ENCODE measurements around the gene VWA3B. TPM values are rescaled to one million over a fixed set of nuclear protein-coding genes. Genes with fewer than 3 reads are reported as not detected.
"Not testable (repeated sequence)": the region's sequence is repeated elsewhere in the genome, so short reads cannot be mapped to it uniquely, and the experiment has no call there.

Gene VWA3B, protein sequence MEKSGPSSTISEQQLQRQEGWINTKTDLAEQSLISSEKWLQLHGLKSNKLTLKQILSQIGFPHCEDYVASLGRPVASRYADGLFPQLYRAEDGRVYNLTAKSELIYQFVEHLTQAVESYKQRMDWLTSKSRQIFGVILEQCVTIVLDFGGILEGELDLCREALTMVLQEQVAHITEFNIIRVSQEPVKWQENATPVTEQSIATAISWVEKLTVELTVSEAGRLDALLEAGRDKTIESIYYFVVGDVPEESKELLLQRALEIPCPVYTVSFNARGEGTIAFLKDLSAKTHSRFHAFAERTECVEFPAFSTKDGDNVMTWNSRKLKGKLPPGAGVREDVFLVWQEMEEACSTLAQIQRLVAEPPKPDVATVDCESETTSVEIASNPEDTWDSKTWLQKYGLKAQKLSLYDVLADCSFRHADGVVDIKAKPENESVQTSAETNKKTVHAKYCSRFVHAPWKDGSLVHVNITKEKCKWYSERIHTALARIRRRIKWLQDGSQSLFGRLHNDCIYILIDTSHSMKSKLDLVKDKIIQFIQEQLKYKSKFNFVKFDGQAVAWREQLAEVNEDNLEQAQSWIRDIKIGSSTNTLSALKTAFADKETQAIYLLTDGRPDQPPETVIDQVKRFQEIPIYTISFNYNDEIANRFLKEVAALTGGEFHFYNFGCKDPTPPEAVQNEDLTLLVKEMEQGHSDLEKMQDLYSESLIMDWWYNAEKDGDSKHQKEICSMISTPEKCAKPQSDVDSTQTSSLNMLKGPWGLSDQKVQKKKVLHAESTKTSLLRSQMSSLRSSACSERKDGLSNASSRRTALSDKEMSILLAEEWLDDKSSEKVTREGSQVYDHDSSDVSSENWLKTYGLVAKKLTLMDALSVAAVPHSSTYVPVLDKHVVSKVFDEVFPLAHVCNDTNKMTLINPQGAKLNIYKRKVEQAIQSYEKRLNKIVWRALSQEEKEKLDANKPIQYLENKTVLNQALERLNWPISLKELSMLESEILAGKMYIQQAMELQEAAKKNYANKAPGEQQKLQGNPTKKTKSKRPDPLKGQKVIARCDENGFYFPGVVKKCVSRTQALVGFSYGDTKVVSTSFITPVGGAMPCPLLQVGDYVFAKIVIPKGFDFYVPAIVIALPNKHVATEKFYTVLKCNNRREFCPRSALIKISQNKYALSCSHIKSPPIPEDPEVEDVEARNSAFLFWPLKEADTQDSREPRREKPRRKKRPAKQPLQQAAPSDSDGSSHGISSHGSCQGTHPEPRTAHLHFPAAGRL (N-terminal part only)
- total RNA-seq (not detected), polyA plus RNA-seq (under 1 TPM in 1 of 3 donors, not detected in 2; 0.63 TPM), total RNA-seq (0 to 0.15 (median 0) reads per million in 6 experiments)

DNA sequence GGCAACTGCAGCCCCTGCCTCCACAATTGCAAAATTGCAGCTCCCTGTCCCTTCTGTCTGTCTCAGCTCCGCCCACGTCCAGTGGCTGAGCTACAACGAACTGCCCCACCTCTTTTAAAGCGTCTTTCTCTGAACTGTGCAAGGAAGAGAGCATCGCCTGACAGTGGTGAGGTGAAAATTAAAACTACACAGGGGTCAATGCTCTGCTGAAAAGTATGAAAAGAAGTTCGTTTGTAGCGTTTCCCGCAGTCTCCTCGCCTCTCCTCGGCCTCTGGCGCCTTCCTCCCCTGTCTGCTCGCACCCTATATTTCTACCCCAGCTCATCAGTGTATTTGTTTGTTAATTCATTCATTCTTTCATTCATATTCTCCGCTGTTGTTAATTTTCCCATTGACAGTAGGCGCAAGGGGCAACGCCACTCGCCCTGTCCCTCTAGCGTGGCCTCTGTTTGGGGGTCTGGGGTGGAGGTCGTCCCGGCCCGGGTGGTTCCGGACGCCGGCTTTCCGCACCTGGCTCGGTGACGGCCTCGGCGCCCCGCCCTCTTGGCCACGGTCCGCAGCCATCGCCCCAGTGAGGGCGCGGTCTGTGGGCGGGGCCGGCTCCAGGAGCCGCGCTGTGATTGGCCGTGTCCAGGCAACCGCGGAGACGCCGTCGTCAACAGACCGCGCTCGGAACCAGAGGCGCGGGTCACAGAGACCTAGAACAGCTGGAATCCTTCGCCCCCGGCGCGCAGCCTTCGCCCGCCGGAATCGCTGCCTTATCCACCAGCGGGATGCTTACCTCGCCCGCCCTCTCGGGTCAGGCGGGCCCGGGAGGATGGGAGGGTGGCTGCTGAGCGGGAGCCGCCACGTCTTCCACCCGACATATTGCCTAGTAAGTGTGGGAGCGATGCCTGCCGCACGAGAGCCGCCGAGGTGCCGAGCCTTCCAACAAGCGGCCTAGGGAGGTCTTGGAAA, at the start of gene VWA3B:
Gene VWA3B (plus strand): TSS at position 677 of the 956 bp plus-strand sequence. CDS start 5,926 bp downstream, outside the sequence.
- Mint-ChIP-seq H3K27me3 (peaks cover 40 to 67% (median 47%) of the 10 kb centered on the region in 5 donors), H3K4me1 (peaks cover 10 to 43% (median 21%) of the 10 kb centered on the region in 4 donors), H3K4me3 (peak within 1 kb of the TSS; percentile 57 to 88 (median 73)), H3K27ac (no peak within 1 kb of the TSS), H3K9me3 (peaks cover 0 to 1% (median 0%) of the 10 kb centered on the region in 9 donors), H3K36me3 (peaks cover 0 to 5% (median 0%) of the 10 kb centered on the region in 3 donors)
- ATAC-seq, result peak; percentile 45 to 53
- POLR2A ChIA-PET, result no interaction called here
- peak in 5 of 10 donors; percentile 2 to 37 (median 5) for DNase-seq

DNA sequence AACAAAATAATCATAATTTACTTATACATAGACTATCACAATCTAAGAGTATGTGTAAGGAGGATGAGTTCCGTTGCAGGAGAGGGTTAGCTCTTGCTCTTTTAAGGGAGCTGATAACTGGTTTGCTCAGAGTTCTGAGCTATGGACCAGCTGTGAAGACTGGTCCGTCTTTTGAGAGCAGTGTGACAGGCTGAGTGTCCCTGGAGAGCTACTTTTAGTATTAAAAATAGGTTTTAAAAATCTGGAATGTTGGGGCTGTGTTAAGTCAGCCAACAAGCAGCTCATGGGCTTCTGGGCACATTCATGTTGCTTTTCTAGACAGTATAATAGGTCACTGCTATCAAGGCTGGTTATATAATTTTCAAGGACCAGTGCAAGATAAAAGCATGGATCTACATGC, 49.8 kb upstream of the VWA3B start:
- peaks cover 0 to 11% (median 0%) of the 10 kb centered on the region in 4 donors for H3K4me1 Mint-ChIP-seq
- DNase-seq (no peak), ATAC-seq (no peak)
- peaks cover 0 to 7% (median under 1%) of the 10 kb centered on the region in 9 donors for H3K9me3 Mint-ChIP-seq
- H3K27me3 Mint-ChIP-seq, result peaks cover 4 to 11% (median 7%) of the 10 kb centered on the region in 5 donors
- POLR2A ChIA-PET, result no interaction called here
- H3K36me3 Mint-ChIP-seq, result peaks cover 0 to 5% (median 2%) of the 10 kb centered on the region in 3 donors
- peak overlapping the region in 1 of 10 donors; percentile 28 for H3K27ac Mint-ChIP-seq
- H3K4me3 Mint-ChIP-seq, result no peak overlapping the region

DNA sequence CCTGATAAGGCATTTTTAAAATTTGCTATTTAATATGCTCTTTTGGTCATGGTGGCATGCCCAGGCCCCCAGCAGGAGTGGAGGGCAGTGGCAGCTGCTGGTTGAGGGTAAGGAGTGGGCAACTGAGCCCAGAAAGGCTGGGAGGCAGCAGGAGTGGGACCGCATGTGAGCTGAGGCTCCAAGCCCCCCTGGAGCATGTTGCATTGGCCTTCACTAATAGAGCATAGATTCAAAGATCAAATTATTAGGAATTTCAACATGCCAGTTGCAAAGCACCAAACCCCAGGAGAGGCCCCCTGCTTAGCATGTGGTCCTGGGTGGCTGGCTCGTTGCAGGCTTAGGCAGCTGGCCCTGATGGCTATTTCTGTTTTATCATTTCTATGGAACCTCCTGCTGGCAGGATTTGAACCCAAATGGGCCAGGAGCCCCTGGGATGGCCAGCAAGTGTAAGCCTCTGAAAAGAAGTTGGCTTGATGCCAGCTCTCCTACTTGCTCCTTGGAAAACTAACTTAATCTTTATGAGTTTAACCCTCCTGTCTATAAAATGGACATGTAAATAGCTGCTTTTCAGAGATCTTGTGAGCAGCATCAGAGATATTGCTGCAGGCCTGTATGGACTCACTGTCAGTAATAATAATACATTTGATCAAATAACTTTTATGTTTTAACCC, 49.2 kb upstream of the VWA3B start:
- DNase-seq (no peak), ATAC-seq (no peak)
- no peak overlapping the region for H3K4me3 Mint-ChIP-seq
- H3K9me3 Mint-ChIP-seq, result peaks cover 0 to 11% (median 6%) of the 10 kb centered on the region in 9 donors
- no peak overlapping the region for H3K27ac Mint-ChIP-seq
- peaks cover 0 to 11% (median 0%) of the 10 kb centered on the region in 4 donors for H3K4me1 Mint-ChIP-seq
- peaks cover 0 to 9% (median 2%) of the 10 kb centered on the region in 3 donors for H3K36me3 Mint-ChIP-seq
- H3K27me3 Mint-ChIP-seq, result peaks cover 7 to 11% (median 8%) of the 10 kb centered on the region in 5 donors
- POLR2A ChIA-PET, result no interaction called here

DNA sequence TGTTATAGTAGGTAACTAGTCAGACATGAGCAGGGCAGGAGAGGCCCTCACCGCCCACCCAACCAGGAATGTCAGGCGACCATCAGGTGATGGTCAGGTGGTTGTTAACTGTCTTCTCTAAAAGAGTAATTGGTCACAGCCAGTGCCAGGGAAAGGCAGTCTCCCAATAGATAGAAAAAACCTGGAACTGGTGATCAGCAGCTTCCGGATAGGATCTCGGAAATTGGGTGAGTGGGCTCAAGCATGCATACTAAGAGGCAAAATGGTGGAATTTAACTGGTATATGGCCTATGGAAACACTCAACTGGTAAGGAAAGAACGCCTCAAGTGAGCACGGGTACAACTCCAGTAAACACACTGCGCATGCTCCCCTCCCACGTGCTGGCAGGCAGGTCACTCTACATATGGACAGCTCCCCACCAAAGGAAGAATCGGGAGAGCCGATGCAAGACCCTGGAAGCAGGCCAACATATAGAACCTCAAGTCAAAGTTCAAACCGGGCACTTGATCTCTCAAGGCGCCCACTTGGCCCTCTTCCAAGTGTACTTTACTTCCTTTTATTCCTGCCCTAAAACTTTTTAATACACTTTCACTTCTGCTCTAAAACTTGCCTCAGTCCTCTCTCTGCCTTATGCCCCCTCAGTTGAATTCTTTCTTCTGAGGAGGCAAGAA, 47.7 kb upstream of the VWA3B start:
- Mint-ChIP-seq H3K4me1 (peaks cover 0 to 11% (median 0%) of the 10 kb centered on the region in 4 donors), H3K9me3 (peaks cover 6 to 23% (median 17%) of the 10 kb centered on the region in 9 donors), H3K4me3 (no peak overlapping the region), H3K27ac (no peak overlapping the region), H3K27me3 (peaks cover 7 to 11% (median 8%) of the 10 kb centered on the region in 5 donors), H3K36me3 (peaks cover 0 to 23% (median 5%) of the 10 kb centered on the region in 3 donors)
- ATAC-seq, result no peak
- POLR2A ChIA-PET, result no interaction called here
- DNase-seq, result no peak

DNA sequence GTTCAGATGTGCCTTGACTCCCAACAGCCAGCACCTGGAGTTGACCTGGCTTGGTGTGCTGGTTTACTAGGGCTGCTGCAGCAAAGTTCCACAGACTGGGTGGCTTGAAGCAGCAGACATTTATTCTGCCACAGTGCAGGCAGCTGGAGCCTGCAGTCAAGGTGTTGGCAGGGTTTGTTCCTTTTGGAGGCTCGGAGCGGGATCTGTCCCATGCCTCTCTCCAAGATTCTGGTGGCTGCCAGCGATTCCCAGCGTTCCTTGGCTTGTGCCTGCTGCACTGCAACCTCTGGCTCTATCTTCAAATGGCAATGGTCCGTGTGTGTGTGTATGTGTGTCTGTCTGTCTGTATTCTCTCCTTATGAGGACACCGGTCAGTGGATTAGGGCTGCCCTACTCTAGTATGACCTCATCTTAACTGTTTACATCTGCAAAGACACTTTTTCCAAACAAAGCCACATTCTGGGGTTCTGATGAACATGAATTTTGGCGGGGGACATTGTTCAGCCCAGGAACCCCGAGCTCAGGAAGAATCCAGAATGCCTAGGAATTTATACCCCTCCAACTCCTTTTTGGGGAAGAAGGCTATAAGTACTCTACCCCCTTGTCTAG, 46.5 kb upstream of the VWA3B start:
- DNase-seq, result no peak
- Mint-ChIP-seq H3K4me1 (peaks cover 0 to 11% (median 0%) of the 10 kb centered on the region in 4 donors), H3K27ac (no peak overlapping the region), H3K27me3 (peaks cover 7 to 11% (median 8%) of the 10 kb centered on the region in 5 donors), H3K36me3 (peaks cover 0 to 35% (median 5%) of the 10 kb centered on the region in 3 donors), H3K4me3 (no peak overlapping the region), H3K9me3 (peaks cover 16 to 34% (median 29%) of the 10 kb centered on the region in 9 donors)
- no peak for ATAC-seq
- POLR2A ChIA-PET, result no interaction called here

DNA sequence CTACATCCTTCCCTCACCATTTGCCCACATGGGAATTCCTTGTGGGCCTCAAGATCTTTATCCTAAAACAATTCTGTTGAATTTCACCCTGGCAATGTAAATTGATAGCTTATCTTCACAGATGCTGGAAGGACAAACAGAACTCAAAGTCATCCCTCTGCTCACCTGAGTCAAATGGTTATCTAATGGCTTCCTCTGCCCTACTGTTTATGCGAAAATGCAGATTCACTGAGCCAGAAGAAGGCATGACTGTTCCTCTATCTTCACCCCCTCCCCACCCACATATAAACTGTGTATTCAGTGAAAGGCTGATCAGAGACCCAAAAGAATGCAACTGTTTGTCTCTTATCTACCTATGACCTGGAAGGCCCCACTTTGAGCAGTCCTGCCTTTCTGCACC, 43.9 kb upstream of the VWA3B start:
- Mint-ChIP-seq H3K27me3 (peaks cover 7 to 11% (median 8%) of the 10 kb centered on the region in 5 donors), H3K4me3 (no peak overlapping the region), H3K4me1 (peaks cover 0 to 11% (median 0%) of the 10 kb centered on the region in 4 donors), H3K9me3 (peaks cover 19 to 39% (median 34%) of the 10 kb centered on the region in 9 donors), H3K36me3 (peaks cover 0 to 35% (median 5%) of the 10 kb centered on the region in 3 donors), H3K27ac (no peak overlapping the region)
- ATAC-seq (no peak), DNase-seq (no peak)
- POLR2A ChIA-PET, result no interaction called here

DNA sequence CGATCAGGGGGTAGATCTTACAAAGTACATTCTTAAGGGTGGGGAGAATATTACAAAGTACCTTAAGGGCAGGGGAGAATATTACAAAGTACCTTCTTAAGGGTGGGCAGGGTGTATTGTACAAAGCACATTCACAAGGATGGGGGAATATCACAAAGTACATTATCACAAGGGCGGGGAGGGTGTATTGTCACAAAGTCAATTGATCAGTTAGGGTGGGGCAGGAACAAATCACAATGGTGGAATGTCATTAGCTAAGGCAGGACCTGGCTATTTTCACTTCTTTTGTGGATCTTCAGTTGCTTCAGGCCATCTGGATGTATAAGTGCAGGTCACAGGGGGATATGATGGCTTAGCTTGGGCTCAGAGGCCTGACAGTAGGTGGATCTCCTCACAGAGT, 42.2 kb upstream of the VWA3B start:
- peaks cover 19 to 39% (median 35%) of the 10 kb centered on the region in 9 donors for H3K9me3 Mint-ChIP-seq
- H3K27ac Mint-ChIP-seq, H3K4me3 Mint-ChIP-seq, H3K4me1 Mint-ChIP-seq, H3K27me3 Mint-ChIP-seq, ATAC-seq, DNase-seq, POLR2A ChIA-PET: not testable (repeated sequence)
- peaks cover 0 to 35% (median 5%) of the 10 kb centered on the region in 3 donors for H3K36me3 Mint-ChIP-seq

DNA sequence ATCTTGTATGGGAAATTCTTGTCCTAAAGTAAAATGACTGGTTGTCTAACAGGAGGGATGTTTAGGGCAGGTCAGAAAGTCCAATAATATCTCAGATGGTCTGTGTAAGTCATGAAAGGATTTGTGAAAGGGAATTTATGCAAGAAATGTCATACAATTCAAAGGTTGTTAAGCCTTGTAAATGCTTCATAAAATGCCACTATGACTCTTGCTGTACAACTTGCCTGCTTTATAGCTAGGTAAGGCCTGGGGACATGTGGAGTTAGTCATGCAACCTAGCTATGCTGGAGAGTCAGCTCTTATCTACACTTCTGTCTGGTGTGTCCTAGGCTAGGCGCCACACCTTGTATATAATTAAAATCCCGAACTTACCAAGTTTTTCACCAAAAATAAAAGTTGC, 36.9 kb upstream of the VWA3B start:
- DNase-seq (no peak), ATAC-seq (no peak)
- Mint-ChIP-seq H3K9me3 (peaks cover 3 to 14% (median 7%) of the 10 kb centered on the region in 9 donors), H3K36me3 (peaks cover 0 to 4% (median 0%) of the 10 kb centered on the region in 3 donors), H3K4me3 (no peak overlapping the region), H3K27ac (no peak overlapping the region), H3K27me3 (peaks cover 0 to 2% (median 0%) of the 10 kb centered on the region in 5 donors), H3K4me1 (no peaks in the 10 kb centered on the region)
- POLR2A ChIA-PET, result no interaction called here

DNA sequence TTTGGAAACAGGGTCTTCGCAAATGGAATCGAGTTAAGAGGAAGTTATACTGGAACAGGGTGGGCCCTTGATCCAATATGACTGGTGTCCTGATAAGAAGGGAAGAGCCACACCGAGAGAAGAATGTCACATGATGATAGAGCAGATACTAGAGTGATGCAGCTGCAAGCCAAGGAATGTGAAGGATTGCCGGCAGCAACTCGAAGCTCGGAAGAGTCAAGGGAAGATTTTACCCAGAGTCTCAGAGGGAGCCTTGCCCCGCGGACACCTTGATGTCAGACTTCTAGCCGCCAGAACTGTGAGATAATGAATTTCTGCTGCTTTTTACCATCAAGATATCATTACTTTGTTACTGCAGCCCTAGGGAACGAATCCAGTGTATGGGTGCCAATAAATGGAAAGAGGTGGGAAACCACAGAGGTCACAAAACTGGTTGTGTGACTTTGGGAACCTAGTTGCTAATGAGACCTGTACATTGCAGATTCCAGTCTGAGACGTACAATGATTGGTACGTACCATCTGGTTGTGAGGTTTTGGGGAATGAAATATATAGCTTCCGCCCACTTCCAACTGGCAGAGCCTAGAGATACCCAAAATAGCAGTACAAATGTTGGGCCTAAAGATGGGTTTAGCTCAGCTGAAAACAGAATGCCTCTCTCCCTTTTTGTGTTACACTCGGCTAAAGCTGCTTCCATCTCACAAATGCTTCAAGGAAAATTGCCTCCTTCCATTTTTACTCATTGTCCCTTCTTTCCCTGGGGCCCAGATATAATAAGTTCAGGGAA, 28.6 kb upstream of the VWA3B start:
- peaks cover 0 to 2% (median 0%) of the 10 kb centered on the region in 9 donors for H3K9me3 Mint-ChIP-seq
- H3K36me3 Mint-ChIP-seq, result no peaks in the 10 kb centered on the region
- H3K27ac Mint-ChIP-seq, result no peak overlapping the region
- no peaks in the 10 kb centered on the region for H3K4me1 Mint-ChIP-seq
- POLR2A ChIA-PET, result no interaction called here
- no peak for DNase-seq
- no peak overlapping the region for H3K4me3 Mint-ChIP-seq
- H3K27me3 Mint-ChIP-seq, result peaks cover 0 to 3% (median 0%) of the 10 kb centered on the region in 5 donors
- ATAC-seq, result no peak
